ENCODE measurements around the gene SRRM5. TPM values are rescaled to one million over a fixed set of nuclear protein-coding genes. Genes with fewer than 3 reads are reported as not detected.

The SRRM5 gene
- polyA plus RNA-seq, 1 experiment = 0.07 TPM

- no peaks in the 10 kb centered on the region for H3K9me3 ChIP-seq (ENCODE audit: control insufficient read depth, insufficient read depth, low read length)
- CTCF ChIA-PET = no interaction called here
- DNase-seq (ENCODE audit: low read depth, low spot score) = no peak
- no peak overlapping the region for H3K4me3 ChIP-seq (ENCODE audit: low read depth, low read length)
- POLR2A ChIA-PET = no interaction called here
- H3K27ac ChIP-seq (ENCODE audit: low read depth, low read length) = no peak overlapping the region
- TF ChIP-seq CTCF (IDR thresholded peaks at IDR 0.05; ENCODE audit: low read depth, low read length) = no peak
- no peaks in the 10 kb centered on the region for H3K27me3 ChIP-seq (ENCODE audit: control insufficient read depth, insufficient read depth, low read length)
These were observed 486 bp downstream of the SRRM5 start for GRCh38 chr19:43612374-43612773.

GRCh38 chr19:43616306-43616705 lies 4.4 kb downstream of the SRRM5 start:
- ChIA-PET POLR2A (no interaction called here), CTCF (no interaction called here)
- TF ChIP-seq CTCF (IDR thresholded peaks at IDR 0.05; ENCODE audit: low read depth, low read length) = no peak
- Histone ChIP-seq H3K9me3 (ENCODE audit: control insufficient read depth, insufficient read depth, low read length) (no peaks in the 10 kb centered on the region; the same call in 1 of the 2 replicates), H3K4me3 (ENCODE audit: low read depth, low read length) (no peak overlapping the region), H3K27ac (ENCODE audit: low read depth, low read length) (no peak overlapping the region), H3K27me3 (ENCODE audit: control insufficient read depth, insufficient read depth, low read length) (no peaks in the 10 kb centered on the region)
- DNase-seq (ENCODE audit: low read depth, low spot score) = no peak

GRCh38 chr19:43616954-43617353 lies 5.1 kb downstream of the SRRM5 start:
- no peak for TF ChIP-seq CTCF (IDR thresholded peaks at IDR 0.05; ENCODE audit: low read depth, low read length)
- H3K9me3 ChIP-seq (ENCODE audit: control insufficient read depth, insufficient read depth, low read length) = no peaks in the 10 kb centered on the region; the same call in 1 of the 2 replicates
- H3K4me3 ChIP-seq (ENCODE audit: low read depth, low read length) = no peak overlapping the region
- no peaks in the 10 kb centered on the region for H3K27me3 ChIP-seq (ENCODE audit: control insufficient read depth, insufficient read depth, low read length)
- ChIA-PET POLR2A (no interaction called here), CTCF (no interaction called here)
- DNase-seq (ENCODE audit: low read depth, low spot score) = no peak
- H3K27ac ChIP-seq (ENCODE audit: low read depth, low read length) = no peak overlapping the region

- Histone ChIP-seq H3K27ac (ENCODE audit: low read depth, low read length) (peak overlapping the region; percentile 88), H3K9me3 (ENCODE audit: control insufficient read depth, insufficient read depth, low read length) (no peaks in the 10 kb centered on the region; the same call in 1 of the 2 replicates), H3K4me3 (ENCODE audit: low read depth, low read length) (peak overlapping the region; percentile 91), H3K27me3 (ENCODE audit: control insufficient read depth, insufficient read depth, low read length) (no peaks in the 10 kb centered on the region)
- ChIA-PET CTCF (no interaction called here), POLR2A (no interaction called here)
- DNase-seq (ENCODE audit: low read depth, low spot score) = no peak
- TF ChIP-seq CTCF (IDR thresholded peaks at IDR 0.05; ENCODE audit: low read depth, low read length) = no peak
These were observed 7.0 kb downstream of the SRRM5 start for GRCh38 chr19:43618921-43619261.

- H3K27me3 ChIP-seq (ENCODE audit: control insufficient read depth, insufficient read depth, low read length) = no peaks in the 10 kb centered on the region
- no peak for TF ChIP-seq CTCF (IDR thresholded peaks at IDR 0.05; ENCODE audit: low read depth, low read length)
- H3K9me3 ChIP-seq (ENCODE audit: control insufficient read depth, insufficient read depth, low read length) = no peaks in the 10 kb centered on the region; the same call in 1 of the 2 replicates
- peak within 1 kb of the TSS; percentile 88 for H3K27ac ChIP-seq (ENCODE audit: low read depth, low read length)
- DNase-seq (ENCODE audit: low read depth, low spot score) = peak; percentile 58
- POLR2A ChIA-PET = interaction anchor here (0.6 kb wide), 1 partner anchor 26 kb away, joined by 12 read pairs; no protein-coding TSS in a partner anchor
- CTCF ChIA-PET = no interaction called here
- H3K4me3 ChIP-seq (ENCODE audit: low read depth, low read length) = peak within 1 kb of the TSS; percentile 91
These were observed 7.6 kb downstream of the SRRM5 start, which contains the start of gene ZNF428 for GRCh38 chr19:43619262-43620060. Gene ZNF428 (minus strand): TSS chr19:43619629. CDS start chr19:43614304, 5,325 bp downstream.

All from AG04450 (cell line).